ENCODE measurements around the gene SCMH1.
A peak's percentile ranks its signal among the peaks of the same experiment; 100 is the strongest.

SCMH1 gene

DNA sequence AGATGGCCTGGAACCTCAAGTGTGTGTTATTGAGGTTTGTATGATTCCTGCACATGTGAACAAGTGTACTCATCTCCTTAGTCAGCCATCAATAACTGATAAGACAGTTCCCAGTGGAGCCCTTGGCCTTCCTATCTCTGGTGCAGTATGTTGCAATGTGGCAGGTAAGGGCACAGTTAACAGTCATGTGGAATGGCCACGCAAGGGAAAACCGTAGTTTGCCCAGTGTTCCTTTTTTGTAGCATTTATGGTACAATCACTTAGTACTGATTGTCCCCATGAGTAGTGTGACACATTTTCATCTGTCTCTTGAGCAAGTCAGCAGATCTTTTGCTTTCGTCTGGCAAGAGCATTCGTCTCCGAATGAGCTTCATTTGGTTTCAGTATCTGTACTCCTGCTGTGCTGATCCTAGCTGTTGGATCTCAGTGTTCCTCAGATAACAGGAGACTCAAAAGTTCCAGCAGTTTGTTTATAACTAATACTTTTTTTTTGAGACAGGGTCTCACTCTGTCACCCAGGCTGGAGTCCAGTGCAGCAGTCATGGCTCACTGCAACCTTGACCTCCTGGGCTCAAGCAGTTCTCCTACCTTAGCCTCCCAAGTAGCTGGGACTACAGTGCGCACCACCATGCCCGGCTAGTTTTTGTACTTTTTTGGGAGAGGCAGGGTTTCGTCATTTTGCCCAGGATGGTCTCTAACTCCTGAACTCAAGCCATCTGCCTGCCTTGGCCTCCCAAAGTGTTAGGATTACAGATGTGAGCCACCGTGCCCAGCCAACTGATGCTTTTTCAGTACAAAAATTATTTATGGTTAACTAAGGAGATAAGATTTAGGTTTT lies 254.4 kb downstream of the SCMH1 start:
- DNase-seq: no peak

DNA sequence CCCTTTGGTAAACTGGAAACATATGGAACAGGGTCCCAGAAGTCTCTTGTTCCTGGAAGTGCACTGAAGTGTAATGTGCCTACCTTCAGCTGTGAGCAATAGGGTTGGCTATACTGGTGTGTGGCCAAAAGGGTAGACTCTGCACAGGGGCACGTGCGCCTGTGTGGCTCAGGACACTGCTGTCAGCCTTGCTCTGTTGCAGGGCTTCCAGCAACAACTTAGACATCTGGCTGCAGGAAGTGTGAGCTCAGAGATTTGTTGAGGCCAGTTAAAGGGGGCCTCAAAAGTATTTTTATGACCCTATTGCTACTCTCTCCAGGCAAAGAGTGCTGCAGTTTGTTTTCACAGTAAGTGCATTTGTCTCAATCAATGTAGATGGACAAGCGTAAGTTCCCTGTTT lies 255.2 kb downstream of the SCMH1 start:
- no peak for DNase-seq

DNA sequence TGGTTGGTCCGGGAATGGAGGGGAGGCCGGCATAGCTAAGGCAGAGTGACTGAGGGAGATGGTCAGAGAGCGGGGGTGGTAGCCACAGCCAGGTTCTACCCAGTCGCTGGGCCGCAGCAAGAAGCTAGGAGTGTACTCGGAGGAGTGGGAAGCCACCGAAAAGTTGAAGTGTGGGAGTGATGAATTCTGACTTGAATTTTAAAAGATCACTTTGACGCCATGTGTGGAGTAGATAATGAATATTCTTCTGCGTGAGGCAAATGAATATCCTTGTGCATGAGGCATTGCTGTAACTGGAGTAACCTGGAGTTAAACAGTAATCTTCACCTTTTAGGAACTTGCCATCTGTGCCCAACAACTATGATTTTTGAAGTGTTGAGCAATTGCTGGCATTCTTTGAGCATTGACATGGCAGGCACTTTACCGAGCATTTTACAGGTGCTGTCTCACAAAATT lies 255.8 kb downstream of the SCMH1 start:
- no peak for DNase-seq

DNA sequence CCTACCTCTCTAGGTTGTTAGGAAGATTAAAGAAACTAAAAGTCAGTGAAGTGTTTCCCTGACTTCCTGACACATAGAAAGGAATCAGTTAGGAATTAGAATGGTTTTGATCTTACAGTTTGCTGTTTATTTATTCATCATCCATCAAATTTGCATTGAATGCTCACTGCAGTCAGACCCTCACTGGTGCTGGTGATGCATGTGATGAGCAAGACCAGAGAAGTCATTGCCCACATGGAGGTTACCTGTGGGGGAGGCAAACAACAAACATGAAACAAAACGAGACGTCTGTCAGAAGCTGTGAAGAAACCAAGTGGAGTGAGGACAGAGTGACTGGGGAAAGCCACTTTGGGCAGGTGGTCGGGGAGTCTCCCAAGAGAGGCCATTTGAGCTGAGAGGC lies 256.2 kb downstream of the SCMH1 start:
- no peak for DNase-seq

DNA sequence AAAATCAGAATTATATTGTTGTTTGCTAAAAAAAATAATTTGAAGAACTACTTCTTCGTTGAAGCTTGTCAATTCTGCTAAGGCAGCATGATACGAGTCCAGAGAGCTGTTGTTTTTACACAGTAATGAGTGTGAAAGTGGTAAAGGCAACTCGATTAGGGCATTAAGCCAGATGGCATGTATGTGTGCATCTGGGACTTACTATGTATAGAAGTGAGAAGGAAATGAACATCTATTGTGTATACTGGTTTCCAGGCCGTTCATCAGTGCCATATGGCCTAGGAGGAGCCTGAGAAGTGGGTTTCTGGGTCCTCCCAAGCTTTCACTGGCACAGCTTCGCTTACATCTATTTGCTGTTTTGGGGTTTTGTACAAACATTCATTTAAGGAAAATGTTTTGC lies 256.9 kb downstream of the SCMH1 start:
- DNase-seq: no peak

DNA sequence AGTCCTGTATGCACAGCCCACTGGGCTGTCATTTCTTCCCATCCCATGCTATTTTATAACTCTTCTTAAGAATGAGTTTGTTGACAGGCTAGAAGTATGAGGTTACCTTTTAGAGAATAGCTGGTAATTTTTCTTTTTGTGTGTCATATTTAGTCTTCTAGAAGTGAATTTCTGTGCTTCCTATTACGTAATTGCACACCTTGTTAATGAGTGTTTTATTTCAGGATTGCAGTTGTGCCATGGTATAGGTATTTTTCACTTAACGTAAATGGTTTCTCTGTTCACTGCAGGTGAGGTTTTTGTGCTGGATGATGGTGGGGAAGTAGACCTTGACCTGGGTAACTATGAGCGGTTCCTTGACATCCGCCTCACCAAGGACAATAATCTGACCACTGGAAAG lies 257.6 kb downstream of the SCMH1 start:
- DNase-seq: no peak

DNA sequence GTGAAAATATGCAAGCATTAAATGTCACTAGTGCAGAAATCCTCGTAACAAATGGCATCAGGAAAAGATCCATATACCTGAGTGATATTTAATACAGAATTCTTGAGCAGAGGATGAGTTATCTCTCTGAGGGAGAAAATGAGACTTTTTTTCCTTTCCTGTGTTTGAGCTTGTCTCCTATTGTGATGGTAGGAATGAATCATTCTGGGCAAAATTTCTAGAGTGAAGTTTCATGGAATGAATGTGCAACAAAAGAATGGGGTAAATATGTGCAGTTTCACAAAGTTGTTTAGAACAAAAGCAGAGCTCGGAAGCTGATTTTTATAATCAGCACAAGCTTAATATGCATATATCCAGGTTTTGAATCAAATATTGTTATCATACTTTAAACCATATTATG lies 258.0 kb downstream of the SCMH1 start:
- no peak for DNase-seq

DNA sequence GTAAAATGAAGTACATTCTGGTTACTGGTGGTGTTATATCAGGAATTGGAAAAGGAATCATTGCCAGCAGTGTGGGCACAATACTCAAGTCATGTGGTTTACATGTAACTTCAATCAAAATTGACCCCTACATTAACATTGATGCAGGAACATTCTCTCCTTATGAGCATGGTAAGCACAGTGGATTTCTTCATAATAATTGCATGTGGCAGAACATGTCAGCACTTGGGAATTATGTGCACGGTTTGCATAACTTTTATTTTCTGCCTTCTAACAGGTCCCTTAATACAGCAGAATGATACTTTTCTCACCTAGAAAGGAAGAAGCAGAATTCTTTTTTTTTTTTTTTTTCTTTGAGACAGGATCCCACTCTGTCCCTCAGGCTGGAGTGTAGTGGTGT lies 258.8 kb downstream of the SCMH1 start:
- no peak for DNase-seq

DNA sequence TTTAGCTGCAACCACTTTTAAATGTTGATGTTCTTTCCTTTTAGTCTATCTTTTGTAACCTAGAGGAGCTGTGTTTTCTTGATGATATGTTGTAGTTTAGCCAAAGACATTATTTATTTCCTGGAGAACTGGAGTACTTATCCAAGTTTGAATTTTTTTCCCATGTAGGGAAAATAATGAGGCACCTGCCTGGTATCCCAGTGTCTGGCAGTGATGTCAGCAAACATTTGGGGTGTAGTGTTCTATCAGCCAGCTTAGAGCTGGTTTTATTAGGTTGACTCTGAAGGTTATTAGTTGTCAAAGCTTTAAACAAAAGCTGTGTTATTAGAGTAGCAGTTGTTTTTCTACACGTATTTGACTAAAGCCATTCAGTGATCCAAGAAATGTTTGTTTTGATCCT lies 259.4 kb downstream of the SCMH1 start:
- no peak for DNase-seq

DNA sequence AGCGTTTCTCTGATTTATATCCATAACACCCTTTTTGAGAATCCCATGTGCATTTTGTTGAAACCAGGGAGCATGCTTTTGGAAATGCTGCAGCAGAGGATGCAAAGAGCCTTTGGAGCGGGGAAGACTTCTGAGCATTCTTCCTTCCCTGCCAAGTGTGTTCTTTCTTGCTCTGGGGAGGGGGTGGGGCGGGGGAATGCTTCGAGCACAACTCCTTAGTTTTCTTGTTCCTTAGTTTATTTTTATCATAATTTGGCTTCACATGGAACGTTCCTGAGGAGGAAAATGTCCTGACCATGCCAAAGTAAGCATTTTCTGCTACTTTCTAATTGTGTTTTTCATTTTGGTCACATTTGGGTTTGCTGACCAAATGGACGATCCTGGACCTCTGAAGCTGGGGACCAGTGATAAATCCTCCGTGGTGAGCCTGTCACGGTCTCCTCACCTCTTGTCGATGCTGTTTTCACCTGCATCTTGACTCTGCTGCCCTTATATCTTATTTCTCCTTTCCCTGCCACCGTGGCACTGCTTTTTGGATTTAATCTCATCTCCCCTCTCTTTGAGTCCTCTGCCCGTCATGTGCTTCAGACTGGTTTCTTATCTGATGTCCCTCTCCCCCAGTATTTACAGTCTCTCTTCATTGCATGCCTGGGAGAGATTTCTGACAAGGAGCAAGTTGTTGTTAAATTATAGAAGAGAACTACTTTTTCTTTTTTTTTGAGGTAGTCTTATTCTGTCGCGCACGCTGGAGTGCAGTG lies 260.2 kb downstream of the SCMH1 start:
- no peak for DNase-seq

DNA sequence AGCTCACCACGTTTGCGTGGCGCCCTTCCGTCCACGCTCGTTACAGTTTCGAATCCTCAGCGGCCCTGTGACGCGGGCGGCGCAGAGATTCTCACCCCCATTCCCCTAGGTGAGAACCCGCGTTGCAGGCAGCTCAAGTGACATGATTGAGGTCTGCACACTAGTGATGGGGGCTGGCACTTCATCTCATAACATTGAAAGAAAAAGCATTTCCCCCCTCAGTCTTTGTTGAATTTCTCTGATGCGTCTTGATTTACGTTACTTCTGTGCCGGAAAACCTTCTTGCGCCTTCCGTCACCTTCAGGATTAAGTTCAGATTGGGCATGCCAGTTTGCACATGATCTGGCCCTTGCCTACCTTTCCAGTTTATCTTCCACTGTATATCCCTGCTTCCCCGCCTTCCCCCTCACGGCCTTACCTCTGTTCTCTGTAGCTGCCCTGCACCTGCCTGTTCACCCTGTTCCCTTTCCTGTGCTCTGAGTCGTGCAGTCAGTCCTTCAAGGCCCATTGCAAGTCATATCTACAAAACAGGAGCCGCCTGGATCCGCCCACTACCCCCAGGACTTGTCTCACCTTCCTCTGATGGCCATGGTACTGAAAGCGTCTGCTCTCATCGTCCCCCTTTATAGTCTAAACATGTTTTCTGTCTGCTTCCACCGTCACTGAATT lies 261.5 kb downstream of the SCMH1 start:
- DNase-seq: peak; percentile 26

DNA sequence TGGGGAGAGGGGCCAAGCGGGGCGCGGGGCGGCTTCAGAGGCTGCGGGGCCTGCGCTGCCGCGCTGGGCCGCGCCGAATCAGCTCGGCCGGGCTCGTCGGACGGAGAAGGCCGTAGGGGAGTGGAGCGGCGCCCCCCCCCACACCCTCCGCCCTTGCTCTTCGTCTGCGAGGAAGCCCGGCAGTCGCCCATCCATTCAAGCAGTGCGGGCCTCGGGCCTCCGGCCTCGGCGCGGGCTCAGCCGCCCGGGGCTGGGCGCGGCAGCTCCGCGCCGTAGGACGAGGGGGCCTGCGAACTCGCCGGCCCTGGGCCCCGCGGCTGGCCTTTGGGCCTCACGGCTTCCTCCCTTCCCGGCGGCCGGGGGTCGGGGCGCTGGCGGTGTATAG lies 262.0 kb downstream of the SCMH1 start:
- DNase-seq: no peak

DNA sequence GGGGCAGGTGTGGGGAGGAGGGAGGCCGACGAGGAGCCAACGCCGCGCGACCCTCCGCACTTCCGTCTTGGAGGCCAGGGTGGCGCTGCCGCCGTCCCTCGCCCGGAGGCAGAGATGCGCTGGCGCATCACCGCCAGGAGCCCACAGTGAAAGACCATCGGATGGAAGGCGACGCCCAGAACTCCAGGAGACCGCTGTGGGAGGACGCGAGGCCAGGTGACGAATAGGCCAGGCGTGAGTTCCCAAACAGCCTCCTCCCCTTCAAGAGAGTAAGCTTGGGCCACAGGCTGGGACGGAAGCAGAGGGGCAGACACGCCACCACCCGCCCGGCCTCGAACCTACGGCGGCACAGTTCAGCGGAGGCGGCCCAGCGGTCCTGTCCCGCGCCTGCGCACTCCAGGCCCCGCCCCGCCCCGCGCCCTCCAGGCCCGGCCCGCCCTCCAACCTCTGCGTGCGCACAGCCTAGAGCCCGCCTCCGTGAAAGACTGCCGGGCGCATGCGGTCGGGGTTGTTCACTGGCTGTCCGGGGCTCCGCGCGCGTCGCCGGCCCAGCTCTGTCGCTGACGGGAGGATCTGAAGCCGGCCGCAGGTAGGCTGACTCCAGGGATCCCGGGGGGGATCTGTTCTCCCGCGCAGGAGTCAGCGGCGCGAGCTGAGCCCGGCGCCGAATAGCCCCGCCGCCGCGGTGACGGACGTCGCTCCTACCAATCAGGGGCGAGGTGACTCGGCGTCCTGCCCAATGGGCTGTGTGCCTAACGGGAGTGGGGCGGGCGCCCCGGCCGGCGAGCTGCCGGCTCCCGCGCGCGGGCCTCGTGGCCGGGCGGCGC lies 262.7 kb downstream of the SCMH1 start, which contains the start of gene CTPS1:
Gene CTPS1 (plus strand): TSS at position 456 of the 827 bp plus-strand sequence. CDS start 3,595 bp downstream, outside the sequence.
- DNase-seq: peak; percentile 96

DNA sequence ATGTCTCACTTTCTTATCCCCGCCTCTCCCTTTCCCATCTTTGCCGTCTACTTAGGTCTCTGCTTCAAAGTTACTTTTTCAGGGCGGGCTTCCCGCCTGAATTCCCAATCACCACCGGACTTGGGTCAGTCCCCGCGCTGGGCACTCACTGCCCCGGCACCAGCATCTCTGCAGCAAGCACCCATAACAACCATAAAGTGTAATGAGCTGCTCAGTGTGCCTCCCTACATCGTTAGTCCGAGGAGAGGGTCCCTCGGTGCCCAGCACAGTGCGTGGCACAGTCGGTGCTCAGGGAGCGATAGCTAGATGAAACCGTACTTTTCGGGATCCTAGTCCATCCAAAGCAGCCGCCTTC lies 263.2 kb downstream of the SCMH1 start:
- no peak for DNase-seq

DNA sequence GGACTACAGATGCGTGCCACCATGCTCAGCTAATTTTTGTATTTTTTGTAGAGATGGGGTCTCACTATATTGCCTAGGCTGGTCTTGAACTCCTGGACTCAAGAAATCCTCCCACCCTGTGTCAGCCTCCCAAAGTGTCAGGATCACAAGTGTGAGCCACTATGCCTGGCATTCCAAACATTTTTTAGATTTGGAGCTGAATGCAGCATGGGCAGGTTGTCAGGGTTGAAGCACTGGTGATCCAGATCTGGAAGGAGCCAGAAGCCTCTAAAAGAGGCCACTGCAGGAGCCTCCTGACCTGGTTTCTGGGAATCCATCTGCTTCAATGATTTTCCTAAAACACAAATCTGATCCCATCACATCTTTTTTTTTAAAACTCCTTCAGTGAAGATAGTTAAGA lies 264.4 kb downstream of the SCMH1 start:
- DNase-seq: no peak
